Measurements from ENCODE around the gene KCTD11. TPM values are rescaled to one million over a fixed set of nuclear protein-coding genes. Genes with fewer than 3 reads are reported as not detected.

KCTD11 gene
- total and polyA plus RNA-seq, 2 of the 13 experiments (the other 11 are each of a cell fraction or from before 2014, with no cell fraction given), result 1.6 to 2.6 TPM

- TF ChIP-seq ATM (IDR thresholded peaks at IDR 0.05; ENCODE audit: borderline replicate concordance), result no peak
- peak; percentile 68; the same call in 1 of the 2 replicates for TF ChIP-seq GTF3A (CRISPR knock-in tag; conservative IDR thresholded peaks at IDR 0.05)
- TF ChIP-seq ETV5 (CRISPR knock-in tag; IDR thresholded peaks at IDR 0.05; ENCODE audit: borderline replicate concordance), result peak; percentile 79
- no peak for TF ChIP-seq RFX1 (IDR thresholded peaks at IDR 0.05)
- no peak for TF ChIP-seq FLYWCH1 (CRISPR knock-in tag; IDR thresholded peaks at IDR 0.05)
- TF ChIP-seq ZC3H13 (CRISPR knock-in tag; IDR thresholded peaks at IDR 0.05), result peak; percentile 91
- TF ChIP-seq, protein P1, sequence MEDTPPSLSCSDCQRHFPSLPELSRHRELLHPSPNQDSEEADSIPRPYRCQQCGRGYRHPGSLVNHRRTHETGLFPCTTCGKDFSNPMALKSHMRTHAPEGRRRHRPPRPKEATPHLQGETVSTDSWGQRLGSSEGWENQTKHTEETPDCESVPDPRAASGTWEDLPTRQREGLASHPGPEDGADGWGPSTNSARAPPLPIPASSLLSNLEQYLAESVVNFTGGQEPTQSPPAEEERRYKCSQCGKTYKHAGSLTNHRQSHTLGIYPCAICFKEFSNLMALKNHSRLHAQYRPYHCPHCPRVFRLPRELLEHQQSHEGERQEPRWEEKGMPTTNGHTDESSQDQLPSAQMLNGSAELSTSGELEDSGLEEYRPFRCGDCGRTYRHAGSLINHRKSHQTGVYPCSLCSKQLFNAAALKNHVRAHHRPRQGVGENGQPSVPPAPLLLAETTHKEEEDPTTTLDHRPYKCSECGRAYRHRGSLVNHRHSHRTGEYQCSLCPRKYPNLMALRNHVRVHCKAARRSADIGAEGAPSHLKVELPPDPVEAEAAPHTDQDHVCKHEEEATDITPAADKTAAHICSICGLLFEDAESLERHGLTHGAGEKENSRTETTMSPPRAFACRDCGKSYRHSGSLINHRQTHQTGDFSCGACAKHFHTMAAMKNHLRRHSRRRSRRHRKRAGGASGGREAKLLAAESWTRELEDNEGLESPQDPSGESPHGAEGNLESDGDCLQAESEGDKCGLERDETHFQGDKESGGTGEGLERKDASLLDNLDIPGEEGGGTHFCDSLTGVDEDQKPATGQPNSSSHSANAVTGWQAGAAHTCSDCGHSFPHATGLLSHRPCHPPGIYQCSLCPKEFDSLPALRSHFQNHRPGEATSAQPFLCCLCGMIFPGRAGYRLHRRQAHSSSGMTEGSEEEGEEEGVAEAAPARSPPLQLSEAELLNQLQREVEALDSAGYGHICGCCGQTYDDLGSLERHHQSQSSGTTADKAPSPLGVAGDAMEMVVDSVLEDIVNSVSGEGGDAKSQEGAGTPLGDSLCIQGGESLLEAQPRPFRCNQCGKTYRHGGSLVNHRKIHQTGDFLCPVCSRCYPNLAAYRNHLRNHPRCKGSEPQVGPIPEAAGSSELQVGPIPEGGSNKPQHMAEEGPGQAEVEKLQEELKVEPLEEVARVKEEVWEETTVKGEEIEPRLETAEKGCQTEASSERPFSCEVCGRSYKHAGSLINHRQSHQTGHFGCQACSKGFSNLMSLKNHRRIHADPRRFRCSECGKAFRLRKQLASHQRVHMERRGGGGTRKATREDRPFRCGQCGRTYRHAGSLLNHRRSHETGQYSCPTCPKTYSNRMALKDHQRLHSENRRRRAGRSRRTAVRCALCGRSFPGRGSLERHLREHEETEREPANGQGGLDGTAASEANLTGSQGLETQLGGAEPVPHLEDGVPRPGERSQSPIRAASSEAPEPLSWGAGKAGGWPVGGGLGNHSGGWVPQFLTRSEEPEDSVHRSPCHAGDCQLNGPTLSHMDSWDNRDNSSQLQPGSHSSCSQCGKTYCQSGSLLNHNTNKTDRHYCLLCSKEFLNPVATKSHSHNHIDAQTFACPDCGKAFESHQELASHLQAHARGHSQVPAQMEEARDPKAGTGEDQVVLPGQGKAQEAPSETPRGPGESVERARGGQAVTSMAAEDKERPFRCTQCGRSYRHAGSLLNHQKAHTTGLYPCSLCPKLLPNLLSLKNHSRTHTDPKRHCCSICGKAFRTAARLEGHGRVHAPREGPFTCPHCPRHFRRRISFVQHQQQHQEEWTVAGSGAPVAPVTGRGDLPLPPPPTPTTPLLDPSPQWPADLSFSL (CRISPR knock-in tag; IDR thresholded peaks at IDR 0.05), result no peak
- 0 out of 2 replicates have a peak, but pooled peaks have one; percentile 73 for TF ChIP-seq ZNF556 (CRISPR knock-in tag; IDR thresholded peaks at IDR 0.05; ENCODE audit: borderline replicate concordance)
- no peak for TF ChIP-seq NR1H2 (CRISPR knock-in tag; IDR thresholded peaks at IDR 0.05; ENCODE audit: borderline replicate concordance, low read depth)
- TF ChIP-seq NFYB (CRISPR knock-in tag; IDR thresholded peaks at IDR 0.05), result peak; percentile 59
- no peak for TF ChIP-seq KLF13 (CRISPR knock-in tag; IDR thresholded peaks at IDR 0.05)
- peak; percentile 92 for TF ChIP-seq TARDBP (CRISPR knock-in tag; IDR thresholded peaks at IDR 0.05)
- no peak; the same call in 1 of the 2 replicates for TF ChIP-seq ZNF225 (CRISPR knock-in tag; IDR thresholded peaks at IDR 0.05)
- TF ChIP-seq MIER3 (CRISPR knock-in tag; IDR thresholded peaks at IDR 0.05; ENCODE audit: borderline replicate concordance), result peak; percentile 72; the same call in 1 of the 2 replicates
- no peak for TF ChIP-seq ZSCAN22 (CRISPR knock-in tag; IDR thresholded peaks at IDR 0.05)
- TF ChIP-seq U2AF2 (IDR thresholded peaks at IDR 0.05; ENCODE audit: low read depth, low read length), result no peak
- TF ChIP-seq TBL1XR1 (IDR thresholded peaks at IDR 0.05; ENCODE audit: borderline replicate concordance, low read length, partially characterized antibody), result no peak
- TF ChIP-seq ZNF382 (CRISPR knock-in tag; IDR thresholded peaks at IDR 0.05; ENCODE audit: borderline replicate concordance), result no peak
- TF ChIP-seq, protein P2, sequence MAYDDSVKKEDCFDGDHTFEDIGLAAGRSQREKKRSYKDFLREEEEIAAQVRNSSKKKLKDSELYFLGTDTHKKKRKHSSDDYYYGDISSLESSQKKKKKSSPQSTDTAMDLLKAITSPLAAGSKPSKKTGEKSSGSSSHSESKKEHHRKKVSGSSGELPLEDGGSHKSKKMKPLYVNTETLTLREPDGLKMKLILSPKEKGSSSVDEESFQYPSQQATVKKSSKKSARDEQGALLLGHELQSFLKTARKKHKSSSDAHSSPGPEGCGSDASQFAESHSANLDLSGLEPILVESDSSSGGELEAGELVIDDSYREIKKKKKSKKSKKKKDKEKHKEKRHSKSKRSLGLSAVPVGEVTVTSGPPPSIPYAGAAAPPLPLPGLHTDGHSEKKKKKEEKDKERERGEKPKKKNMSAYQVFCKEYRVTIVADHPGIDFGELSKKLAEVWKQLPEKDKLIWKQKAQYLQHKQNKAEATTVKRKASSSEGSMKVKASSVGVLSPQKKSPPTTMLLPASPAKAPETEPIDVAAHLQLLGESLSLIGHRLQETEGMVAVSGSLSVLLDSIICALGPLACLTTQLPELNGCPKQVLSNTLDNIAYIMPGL (CRISPR knock-in tag; IDR thresholded peaks at IDR 0.05; ENCODE audit: borderline replicate concordance in 1 of 2, low read depth in 1 of 2), result peak; percentile 72 to 76
- TF ChIP-seq, protein P3, sequence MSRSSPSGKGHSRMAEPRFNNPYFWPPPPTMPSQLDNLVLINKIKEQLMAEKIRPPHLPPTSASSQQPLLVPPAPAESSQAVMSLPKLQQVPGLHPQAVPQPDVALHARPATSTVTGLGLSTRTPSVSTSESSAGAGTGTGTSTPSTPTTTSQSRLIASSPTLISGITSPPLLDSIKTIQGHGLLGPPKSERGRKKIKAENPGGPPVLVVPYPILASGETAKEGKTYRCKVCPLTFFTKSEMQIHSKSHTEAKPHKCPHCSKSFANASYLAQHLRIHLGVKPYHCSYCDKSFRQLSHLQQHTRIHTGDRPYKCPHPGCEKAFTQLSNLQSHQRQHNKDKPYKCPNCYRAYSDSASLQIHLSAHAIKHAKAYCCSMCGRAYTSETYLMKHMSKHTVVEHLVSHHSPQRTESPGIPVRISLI (CRISPR knock-in tag; IDR thresholded peaks at IDR 0.05; ENCODE audit: borderline replicate concordance), result peak; percentile 29; the same call in 1 of the 2 replicates
Measured at GRCh38 chr17:7314719-7315569, 37.0 kb upstream of the KCTD11 start, which contains the start of gene GPS2 (continued).
